NB4 (cell line): ENCODE results near the gene RASIP1.
A peak's percentile ranks its signal among the peaks of the same experiment; 100 is the strongest.
"Not testable (repeated sequence)": the region's sequence is repeated elsewhere in the genome, so short reads cannot be mapped to it uniquely, and the experiment has no call there.

ENCODE experiments used
- DNase-seq: peaks from one replicate; pipeline ENCODE4 v3.0.0; 2010; ENCODE audit warnings: low read depth
- H3K4me3 ChIP-seq: one replicate; pipeline ENCODE4 v1.5.1; 2011; ENCODE audit warnings: mild to moderate bottlenecking, low read depth, low read length, moderate library complexity
- CTCF ChIP-seq: IDR thresholded peaks from one replicate; pipeline ENCODE4 v1.5.1; 2012; ENCODE audit warnings: low read depth, low read length
- MAX ChIP-seq: IDR thresholded peaks from 2 replicates; pipeline ENCODE4 v1.6.1; 2011; ENCODE audit warnings: low read depth, low read length
- MYC ChIP-seq: IDR thresholded peaks from 2 replicates; pipeline ENCODE4 v1.6.1; 2011; ENCODE audit warnings: low read depth, low read length
- POLR2A ChIP-seq: IDR thresholded peaks from 2 replicates; pipeline ENCODE4 v1.6.1; 2011; ENCODE audit warnings: mild to moderate bottlenecking; ENCODE audit not compliant: insufficient read length; ENCODE audit errors: extremely low read depth

Gene RASIP1

GRCh38 chr19:48685583-48685982 is 54.8 kb downstream of the RASIP1 start:
- H3K4me3 ChIP-seq = no peak overlapping the region
- TF ChIP-seq POLR2A (no peak), CTCF (no peak), MYC (no peak), MAX (no peak)
- DNase-seq = no peak

GRCh38 chr19:48683349-48683748 is 57.1 kb downstream of the RASIP1 start:
- no peak for DNase-seq

GRCh38 chr19:48681127-48681470 is 59.3 kb downstream of the RASIP1 start:
- peak; percentile 96 for DNase-seq
- TF ChIP-seq CTCF (no peak), MAX (peak; percentile 96), MYC (peak; percentile 86)
- no peak overlapping the region for H3K4me3 ChIP-seq

More at GRCh38 chr19:48683349-48683748, 57.1 kb downstream of the RASIP1 start:
- TF ChIP-seq CTCF (no peak), MYC (no peak), POLR2A (no peak), MAX (no peak)
- no peak overlapping the region for H3K4me3 ChIP-seq

GRCh38 chr19:48680436-48681126 is 59.8 kb downstream of the RASIP1 start:
- TF ChIP-seq MAX (no peak), POLR2A (no peak), MYC (no peak), CTCF (no peak)
- H3K4me3 ChIP-seq = no peak overlapping the region
- DNase-seq = peak; percentile 50

- H3K4me3 ChIP-seq, DNase-seq: not testable (repeated sequence)
These were observed 60.4 kb downstream of the RASIP1 start for GRCh38 chr19:48680006-48680405.

- H3K4me3 ChIP-seq = no peak overlapping the region
- TF ChIP-seq CTCF (no peak), MAX (no peak), MYC (no peak), POLR2A (no peak)
- DNase-seq = no peak
These were observed 62.2 kb downstream of the RASIP1 start for GRCh38 chr19:48678201-48678600.
